Upper lobe of left lung (tissue), 6 donors: Measurements from ENCODE around the gene AKAP11. TPM values are rescaled to one million over a fixed set of nuclear protein-coding genes. Genes with fewer than 3 reads are reported as not detected.

Experiments
- ATAC-seq, 2 donors: fragments of 200-7000 bp; cut with Tn5 transposase; one replicate each; pipeline ENCODE4 v1.9.1; 2022; ENCODE audit warnings: mild to moderate bottlenecking in 2 of 2, moderate library complexity in 2 of 2; ENCODE audit not compliant: low FRiP score in 2 of 2
- DNase-seq, 2 donors: peaks; one replicate each; pipeline ENCODE4 v3.0.0-alpha.2; 2019 to 2020
- H3K27ac ChIP-seq, 4 donors: fragments of 200-600 bp; sonication (generic); one replicate each; pipeline ENCODE4 v1.5.1; 2016 to 2019
- H3K27me3 ChIP-seq, 4 donors: fragments of 200-600 bp; sonication (generic); one replicate each; pipeline ENCODE4 v1.5.1; 2017 to 2019
- H3K36me3 ChIP-seq, 4 donors: fragments of 200-600 bp; sonication (generic); one replicate each; pipeline ENCODE4 v1.5.1; 2016 to 2019
- H3K4me1 ChIP-seq, 4 donors: fragments of 200-600 bp; sonication (generic); one replicate each; pipeline ENCODE4 v1.5.1; 2018 to 2019
- H3K4me3 ChIP-seq, 4 donors: fragments of 200-600 bp; sonication (generic); one replicate each; pipeline ENCODE4 v1.5.1; 2017 to 2019; ENCODE audit warnings: mild to moderate bottlenecking in 2 of 4, moderate library complexity in 1 of 4
- H3K9me3 ChIP-seq, 4 donors: fragments of 200-600 bp; sonication (generic); one replicate each; pipeline ENCODE4 v1.5.1; 2018 to 2019
- EP300 ChIP-seq, 4 donors: sonication (generic); formaldehyde crosslinking; IDR thresholded peaks; one replicate each; pipeline ENCODE4 v1.5.1; 2017; ENCODE audit warnings: antibody characterized with exemption in 4 of 4, control low read depth in 2 of 4
- POLR2A ChIP-seq, 4 donors: fragments of 450-650 bp; IDR thresholded peaks; one replicate each; pipeline ENCODE4 v1.5.1; 2016 to 2017; ENCODE audit warnings: antibody characterized with exemption in 4 of 4, mild to moderate bottlenecking in 2 of 4
- POLR2AphosphoS5 ChIP-seq, 2 donors: sonication (generic); formaldehyde crosslinking; IDR thresholded peaks; one replicate each; pipeline ENCODE4 v1.5.1; 2017; ENCODE audit warnings: antibody characterized with exemption in 2 of 2
- WGBS, 2 donors: methylation state at CpG; one replicate each; pipeline ENCODE4 v1.1.5; 2017 to 2018; 5-methylcytosine and 5-hydroxymethylcytosine counted together
- total RNA-seq, 6 donors: library from RNA; depleted of rRNA in 4 of 6; stranded (reverse); fragments of >200 nt in 4 of 6; gene quantifications; one replicate each; pipeline versions ENCODE4 v1.1.0 to v1.2.1, GENCODE V29; 2016 to 2021
- TF ChIP-seq, protein P1 (sequence below), 6 experiments: fragments of 450-650 bp in 4 of 6; fragments of 200-600 bp in 2 of 6; sonication (generic) in 2 of 6; IDR thresholded peaks; one replicate each; pipeline ENCODE4 v1.5.1; 2016 to 2019; ENCODE audit warnings: antibody characterized with exemption in 6 of 6
- donor health status: DM: no; HTN: no; CAD: no; lungs with moderate emphysema.
- donor health status: DM: no; HTN: yes; CAD: no; lungs with severe emphysema.

AKAP11 gene
- total RNA-seq, 6 donors from 2014 or later, result 22.8 to 72.2 (median 25.9) TPM

DNA sequence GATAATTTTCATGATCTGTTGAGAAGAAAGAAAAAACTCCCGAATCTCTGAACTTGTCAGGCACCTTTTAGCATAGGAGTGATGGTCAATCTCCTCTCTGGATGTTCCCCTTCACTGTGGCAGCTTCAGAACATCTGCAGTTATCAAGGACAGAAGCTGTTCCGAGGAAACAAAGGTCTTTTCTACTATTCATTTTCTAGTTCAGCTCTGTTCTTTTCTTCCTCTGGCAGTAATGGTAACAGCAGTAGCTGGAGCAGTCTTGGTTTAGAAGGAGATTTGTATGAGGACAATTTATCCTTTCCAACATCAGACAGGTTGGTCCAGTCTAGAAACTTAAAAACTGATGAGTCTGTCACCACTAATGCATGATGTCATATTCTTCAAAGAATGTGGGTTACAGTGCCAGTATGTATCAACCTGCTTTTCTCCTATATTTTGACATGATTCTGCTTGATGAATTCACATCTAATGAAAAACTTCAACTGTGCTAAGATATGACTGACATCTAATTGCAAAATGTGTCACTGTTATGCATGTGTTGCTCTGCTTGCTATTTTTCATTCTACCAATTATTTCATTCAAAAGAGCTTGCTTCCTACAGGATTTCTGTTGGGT is 41.0 kb downstream of the AKAP11 start:
- 86 to 88% methylated on average over 2 of the region's 2 CpGs for WGBS, 2 donors
- TF ChIP-seq POLR2A (IDR thresholded peaks at IDR 0.05) (no peak), EP300 (IDR thresholded peaks at IDR 0.05) (no peak), POLR2AphosphoS5 (IDR thresholded peaks at IDR 0.05) (no peak)
- TF ChIP-seq, protein P1, sequence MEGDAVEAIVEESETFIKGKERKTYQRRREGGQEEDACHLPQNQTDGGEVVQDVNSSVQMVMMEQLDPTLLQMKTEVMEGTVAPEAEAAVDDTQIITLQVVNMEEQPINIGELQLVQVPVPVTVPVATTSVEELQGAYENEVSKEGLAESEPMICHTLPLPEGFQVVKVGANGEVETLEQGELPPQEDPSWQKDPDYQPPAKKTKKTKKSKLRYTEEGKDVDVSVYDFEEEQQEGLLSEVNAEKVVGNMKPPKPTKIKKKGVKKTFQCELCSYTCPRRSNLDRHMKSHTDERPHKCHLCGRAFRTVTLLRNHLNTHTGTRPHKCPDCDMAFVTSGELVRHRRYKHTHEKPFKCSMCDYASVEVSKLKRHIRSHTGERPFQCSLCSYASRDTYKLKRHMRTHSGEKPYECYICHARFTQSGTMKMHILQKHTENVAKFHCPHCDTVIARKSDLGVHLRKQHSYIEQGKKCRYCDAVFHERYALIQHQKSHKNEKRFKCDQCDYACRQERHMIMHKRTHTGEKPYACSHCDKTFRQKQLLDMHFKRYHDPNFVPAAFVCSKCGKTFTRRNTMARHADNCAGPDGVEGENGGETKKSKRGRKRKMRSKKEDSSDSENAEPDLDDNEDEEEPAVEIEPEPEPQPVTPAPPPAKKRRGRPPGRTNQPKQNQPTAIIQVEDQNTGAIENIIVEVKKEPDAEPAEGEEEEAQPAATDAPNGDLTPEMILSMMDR (IDR thresholded peaks at IDR 0.05), result no peak

GRCh38 chr13:42318570-42318969 is 46.6 kb downstream of the AKAP11 start:
- H3K9me3 ChIP-seq, result no peaks in the 10 kb centered on the region
- no peak for TF ChIP-seq POLR2A (IDR thresholded peaks at IDR 0.05)
- TF ChIP-seq EP300 (IDR thresholded peaks at IDR 0.05), result no peak
- TF ChIP-seq POLR2AphosphoS5 (IDR thresholded peaks at IDR 0.05), result no peak
- TF ChIP-seq, protein P1 (IDR thresholded peaks at IDR 0.05), result no peak
- ATAC-seq (no peak), DNase-seq (no peak)
- H3K4me3 ChIP-seq, result no peak overlapping the region
- no peaks in the 10 kb centered on the region for H3K4me1 ChIP-seq
- 70 to 72% methylated on average over 3 of the region's 3 CpGs for WGBS, 2 donors
- no peaks in the 10 kb centered on the region for H3K27me3 ChIP-seq
- H3K36me3 ChIP-seq, result peaks cover 0 to 28% (median 3%) of the 10 kb centered on the region in 4 donors
- H3K27ac ChIP-seq, result no peak overlapping the region

More for the DNA sequence above, 41.0 kb downstream of the AKAP11 start:
- ATAC-seq (no peak), DNase-seq (no peak)
- Histone ChIP-seq H3K36me3 (peaks cover 9 to 49% (median 14%) of the 10 kb centered on the region in 4 donors), H3K4me1 (no peaks in the 10 kb centered on the region), H3K27ac (no peak overlapping the region), H3K4me3 (no peak overlapping the region), H3K9me3 (no peaks in the 10 kb centered on the region), H3K27me3 (no peaks in the 10 kb centered on the region)

DNA sequence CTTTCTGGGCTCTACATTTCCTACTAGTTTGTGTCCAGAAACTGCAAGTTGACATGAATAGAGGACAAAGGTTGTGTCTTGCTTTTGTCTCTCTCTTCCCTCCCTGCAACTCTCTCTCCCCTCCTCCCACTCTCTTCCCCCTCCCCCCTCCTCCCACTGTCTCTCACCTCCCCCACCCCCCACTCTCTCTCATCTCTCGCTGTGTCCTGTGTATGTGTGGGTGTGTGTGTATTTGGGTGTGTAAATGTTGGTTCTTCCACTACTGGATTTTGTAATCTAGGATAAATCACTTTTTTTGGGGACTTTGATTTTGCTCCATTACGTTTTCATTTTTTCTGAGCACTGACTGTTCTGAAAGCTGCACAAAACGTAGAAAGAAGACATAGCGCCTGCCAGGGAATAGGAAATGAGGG is 48.4 kb downstream of the AKAP11 start:
- TF ChIP-seq, protein P1 (IDR thresholded peaks at IDR 0.05), result no peak

DNA sequence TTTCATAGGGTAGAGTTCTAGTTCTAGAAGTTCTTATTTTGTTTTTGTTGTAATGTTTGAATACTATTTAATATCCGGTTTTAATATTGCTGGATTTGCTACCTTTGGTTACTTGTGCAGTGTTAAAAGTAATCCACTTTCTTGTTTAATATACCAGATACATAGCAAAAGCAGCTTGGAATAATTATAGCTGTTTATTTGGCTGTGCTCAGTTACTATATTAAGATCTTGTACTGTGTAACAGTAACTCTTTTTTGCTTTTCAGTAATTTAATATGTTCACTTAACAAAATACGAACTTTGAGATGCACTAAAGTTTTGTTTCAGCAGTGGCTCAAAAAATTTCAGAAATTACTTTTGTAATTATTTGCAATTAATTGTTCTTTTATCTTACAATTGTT is 50.9 kb downstream of the AKAP11 start:
- no peak for TF ChIP-seq POLR2A (IDR thresholded peaks at IDR 0.05)
- TF ChIP-seq POLR2AphosphoS5 (IDR thresholded peaks at IDR 0.05), result no peak
- no peak for TF ChIP-seq EP300 (IDR thresholded peaks at IDR 0.05)
- TF ChIP-seq, protein P1 (IDR thresholded peaks at IDR 0.05), result no peak
- Histone ChIP-seq H3K27ac (no peak overlapping the region), H3K4me3 (no peak overlapping the region), H3K27me3 (no peaks in the 10 kb centered on the region), H3K4me1 (no peaks in the 10 kb centered on the region), H3K36me3 (peaks cover 0 to 4% (median 0%) of the 10 kb centered on the region in 4 donors), H3K9me3 (no peaks in the 10 kb centered on the region)
- ATAC-seq, result no peak
- WGBS, 2 donors, result 87 to 92% methylated on average over 2 of the region's 2 CpGs
- DNase-seq, result no peak

More for the DNA sequence above, 48.4 kb downstream of the AKAP11 start:
- DNase-seq (no peak), ATAC-seq (no peak)
- 91% methylated on average over 4 of the region's 4 CpGs for WGBS, 2 donors
- Histone ChIP-seq H3K36me3 (peaks cover 0 to 19% (median 3%) of the 10 kb centered on the region in 4 donors), H3K4me3 (no peak overlapping the region), H3K4me1 (no peaks in the 10 kb centered on the region), H3K27ac (no peak overlapping the region), H3K9me3 (no peaks in the 10 kb centered on the region), H3K27me3 (no peaks in the 10 kb centered on the region)

DNA sequence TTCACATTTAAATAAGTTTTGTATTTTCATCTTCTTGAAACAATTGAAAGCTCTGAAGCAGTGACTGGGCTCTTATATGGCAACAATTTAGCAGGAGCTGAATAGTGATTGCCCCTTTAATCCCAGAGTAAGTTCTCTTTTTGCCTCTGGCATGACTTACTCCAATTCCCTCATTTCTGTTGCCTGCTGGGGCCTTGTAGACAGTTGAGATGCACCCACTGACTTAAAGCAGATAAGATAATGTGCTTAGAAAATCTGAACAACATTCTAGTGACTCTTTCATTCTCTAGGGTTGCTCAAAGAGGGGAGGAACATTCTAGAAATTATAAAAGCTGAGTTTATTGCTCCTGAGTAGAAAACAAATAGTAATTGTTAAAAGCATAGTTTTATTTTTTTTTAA is 52.8 kb downstream of the AKAP11 start:
- H3K27me3 ChIP-seq, result no peaks in the 10 kb centered on the region
- H3K36me3 ChIP-seq, result peaks cover 0 to 4% (median 0%) of the 10 kb centered on the region in 4 donors
- no peak overlapping the region for H3K4me3 ChIP-seq
- no peak for TF ChIP-seq POLR2A (IDR thresholded peaks at IDR 0.05)
- TF ChIP-seq, protein P1 (IDR thresholded peaks at IDR 0.05), result no peak
- no peak for TF ChIP-seq EP300 (IDR thresholded peaks at IDR 0.05)
- TF ChIP-seq POLR2AphosphoS5 (IDR thresholded peaks at IDR 0.05), result no peak
- no peaks in the 10 kb centered on the region for H3K4me1 ChIP-seq
- ATAC-seq, result no peak
- H3K9me3 ChIP-seq, result no peaks in the 10 kb centered on the region
- no peak for DNase-seq
- no peak overlapping the region for H3K27ac ChIP-seq
